Measurements from ENCODE around the gene HSD17B3.
"Not testable (repeated sequence)": the region's sequence is repeated elsewhere in the genome, so short reads cannot be mapped to it uniquely, and the experiment has no call there.

The HSD17B3 gene

GRCh38 chr9:96302021-96302420, at the start of gene HSD17B3:
TSS of gene HSD17B3 (minus strand) at chr9:96302176. CDS start at chr9:96302104, 72 bp downstream.
- no peak for DNase-seq

- no peak for DNase-seq
Measured at GRCh38 chr9:96350866-96351265, 48.9 kb upstream of the HSD17B3 start.

GRCh38 chr9:96348261-96348660, 46.3 kb upstream of the HSD17B3 start:
- DNase-seq: no peak

GRCh38 chr9:96345551-96345950, 43.6 kb upstream of the HSD17B3 start:
- no peak for DNase-seq

GRCh38 chr9:96344458-96345180, 42.6 kb upstream of the HSD17B3 start:
- DNase-seq: no peak

GRCh38 chr9:96343515-96344360, 41.8 kb upstream of the HSD17B3 start:
- no peak for DNase-seq

GRCh38 chr9:96342571-96343245, 40.7 kb upstream of the HSD17B3 start:
- no peak for DNase-seq

- no peak for DNase-seq
Measured at GRCh38 chr9:96340707-96341106, 38.7 kb upstream of the HSD17B3 start.

GRCh38 chr9:96338299-96338698, 36.3 kb upstream of the HSD17B3 start:
- DNase-seq: no peak

- no peak for DNase-seq
Measured at GRCh38 chr9:96333958-96334357, 32.0 kb upstream of the HSD17B3 start.

GRCh38 chr9:96331236-96331947, 29.4 kb upstream of the HSD17B3 start:
- no peak for DNase-seq

GRCh38 chr9:96327694-96328352, 25.8 kb upstream of the HSD17B3 start:
- DNase-seq: peak; percentile 61

GRCh38 chr9:96323169-96323568, 21.2 kb upstream of the HSD17B3 start:
- no peak for DNase-seq

GRCh38 chr9:96322736-96323135, 20.8 kb upstream of the HSD17B3 start:
- not testable (repeated sequence) for DNase-seq

GRCh38 chr9:96322210-96322609, 20.2 kb upstream of the HSD17B3 start:
- DNase-seq: not testable (repeated sequence)

- no peak for DNase-seq
Measured at GRCh38 chr9:96321515-96321914, 19.5 kb upstream of the HSD17B3 start.

- DNase-seq: no peak
Measured at GRCh38 chr9:96320749-96321280, 18.8 kb upstream of the HSD17B3 start.

- DNase-seq: no peak
Measured at GRCh38 chr9:96318921-96319565, 17.1 kb upstream of the HSD17B3 start.

- DNase-seq: peak; percentile 81
Measured at GRCh38 chr9:96317335-96317980, 15.5 kb upstream of the HSD17B3 start.

- no peak for DNase-seq
Measured at GRCh38 chr9:96309850-96310249, 7.9 kb upstream of the HSD17B3 start.

GRCh38 chr9:96306958-96307357, 5.0 kb upstream of the HSD17B3 start:
- not testable (repeated sequence) for DNase-seq
